K562 (cell line): ENCODE data around the gene CTNS. TPM values are rescaled to one million over a fixed set of nuclear protein-coding genes. Genes with fewer than 3 reads are reported as not detected.

ENCODE experiments used
- DACH1 ChIP-seq: fragments of 450-650 bp; IDR thresholded peaks from 2 replicates; pipeline ENCODE4 v1.6.1; 2018; ENCODE audit not compliant: partially characterized antibody
- EHMT2 ChIP-seq: fragments of 450-650 bp; IDR thresholded peaks from 2 replicates; pipeline ENCODE4 v1.6.1; 2018; ENCODE audit warnings: antibody characterized with exemption
- ESRRB ChIP-seq: fragments of 250-450 bp; sonication (Bioruptor Pico); IDR thresholded peaks from 2 replicates; pipeline ENCODE4 v1.5.0; 2020; ENCODE audit warnings: mild to moderate bottlenecking, moderate library complexity, borderline replicate concordance
- JUN ChIP-seq, 2 experiments: sonication (generic) in 1 of 2; formaldehyde crosslinking in 1 of 2; IDR thresholded peaks; 2 replicates each; pipeline versions ENCODE4 v1.6.1 to v1.8.0; 2012 to 2022; ENCODE audit warnings: borderline replicate concordance in 2 of 2, mild to moderate bottlenecking in 2 of 2, improper control_type of control experiment in 1 of 2, low read depth in 1 of 2, low read length in 1 of 2, missing genetic modification reagents in 1 of 2
- KLF1 ChIP-seq: fragments of 450-650 bp; IDR thresholded peaks from 2 replicates; pipeline ENCODE4 v1.6.1; 2016; ENCODE audit warnings: missing genetic modification characterization, missing compliant biosample characterization
- L3MBTL2 ChIP-seq: fragments of 450-650 bp; IDR thresholded peaks from 2 replicates; pipeline ENCODE4 v1.6.1; 2016; ENCODE audit warnings: mild to moderate bottlenecking, moderate library complexity
- NKRF ChIP-seq: fragments of 450-650 bp; IDR thresholded peaks from 2 replicates; pipeline ENCODE4 v1.6.1; 2016; ENCODE audit warnings: borderline replicate concordance
- NRF1 ChIP-seq, 2 experiments: fragments of 450-650 bp; IDR thresholded peaks in 1 of 2; conservative IDR thresholded peaks in 1 of 2; 2 replicates each; pipeline ENCODE4 v1.6.1; 2014; ENCODE audit warnings: mild to moderate bottlenecking in 2 of 2
- POLR2AphosphoS2 ChIP-seq: IDR thresholded peaks from 2 replicates; pipeline ENCODE4 v1.6.1; 2012; ENCODE audit warnings: low read length, improper control_type of control experiment
- RNF2 ChIP-seq: sonication (generic); IDR thresholded peaks from 2 replicates; pipeline ENCODE4 v1.6.1; 2016
- SIRT6 ChIP-seq: IDR thresholded peaks from one replicate; pipeline ENCODE4 v1.6.1; 2012; ENCODE audit warnings: low read depth, mild to moderate bottlenecking, control low read depth, inconsistent platforms, low read length, moderate library complexity
- U2AF1 ChIP-seq: fragments of 200-400 bp; formaldehyde crosslinking; optimal IDR thresholded peaks from 2 replicates; pipeline ENCODE3; 2017; ENCODE audit warnings: mild to moderate bottlenecking, low read depth, low read length, moderate library complexity
- ZBTB1 ChIP-seq: sonication (generic); formaldehyde crosslinking; IDR thresholded peaks from 2 replicates; pipeline ENCODE4 v1.8.1; 2023; ENCODE audit warnings: missing genetic modification reagents, low read depth, mild to moderate bottlenecking, borderline replicate concordance
- ZBTB33 ChIP-seq: sonication (generic); formaldehyde crosslinking; IDR thresholded peaks from 2 replicates; pipeline ENCODE4 v1.8.1; 2023; ENCODE audit warnings: mild to moderate bottlenecking, missing genetic modification reagents
- ZHX1 ChIP-seq: fragments of 150-350 bp; conservative IDR thresholded peaks from 2 replicates; pipeline ENCODE4 v1.6.1; 2014; ENCODE audit warnings: low read length
- ZNF354B ChIP-seq: fragments of 250-450 bp; sonication (Bioruptor Pico); IDR thresholded peaks from 2 replicates; pipeline ENCODE4 v1.4.0; 2020
- ZNF785 ChIP-seq: fragments of 250-450 bp; sonication (Bioruptor Pico); IDR thresholded peaks from 2 replicates; pipeline ENCODE4 v1.4.0; 2020; ENCODE audit warnings: mild to moderate bottlenecking
- polyA plus RNA-seq, 8 experiments: library from polyadenylated mRNA; depleted of rRNA in 4 of 8; stranded (reverse) in 5 of 8; unstranded in 3 of 8; fragments of >200 nt; fragmentation: Nextera tagmentation in 2 of 8; fragmentation: Illumina TruSeq in 1 of 8; extraction: Ambion mirVana in 2 of 8; extraction: Trizol in 1 of 8; gene quantifications; 2 replicates each; pipeline versions ENCODE4 v1.2.1 to v1.2.3, GENCODE V29; 2011 to 2014; ENCODE audit warnings: inconsistent platforms in 1 of 8, missing spikeins in 1 of 8
- total RNA-seq, 7 experiments: library from RNA; depleted of rRNA in 6 of 7; stranded (reverse); fragments of >200 nt in 6 of 7; fragmentation: Illumina TruSeq in 2 of 7; extraction: Trizol in 2 of 7; gene quantifications; 2 replicates each; pipeline versions ENCODE4 v1.2.1 to v1.2.3, GENCODE V29; 2011 to 2021; ENCODE audit warnings: low replicate concordance in 1 of 7
- TF ChIP-seq, protein P1 (sequence below), 2 experiments: IDR thresholded peaks in 1 of 2; conservative IDR thresholded peaks in 1 of 2; 2 replicates each; pipeline ENCODE4 v1.6.1; 2016; ENCODE audit warnings: low read depth in 2 of 2, mild to moderate bottlenecking in 1 of 2, missing compliant biosample characterization in 1 of 2, missing genetic modification characterization in 1 of 2, moderate library complexity in 1 of 2

CTNS gene
- total and polyA plus RNA-seq, 9 of the 15 experiments (the other 6 are each of a cell fraction or from before 2014, with no cell fraction given): 0.66 to 8.4 (median 4.9) TPM

GRCh38 chr17:3668279-3669084 lies 31.9 kb downstream of the CTNS start, which contains the start of the genes EMC6 and TAX1BP3 (continued):
- TF ChIP-seq ZBTB33 (CRISPR knock-in tag) (no peak), SIRT6 (no peak), NKRF (no peak; the same call in 1 of the 2 replicates), ZNF785 (CRISPR knock-in tag) (no peak), EHMT2 (no peak), NRF1 (conservative IDR thresholded peaks at IDR 0.05 in 1 of 2, IDR thresholded peaks at IDR 0.05 in 1 of 2) (peak; percentile 99), L3MBTL2 (peak; percentile 63), DACH1 (no peak), ZBTB1 (CRISPR knock-in tag) (no peak), ZNF354B (CRISPR knock-in tag) (no peak), JUN (IDR thresholded peaks at IDR 0.05; ENCODE audit: borderline replicate concordance, low read depth, low read length) (no peak), JUN (CRISPR knock-in tag; IDR thresholded peaks at IDR 0.05; ENCODE audit: borderline replicate concordance) (no peak), U2AF1 (no peak), ZHX1 (no peak), RNF2 (no peak), KLF1 (tag) (no peak), POLR2AphosphoS2 (peak; percentile 61; the same call in 1 of the 2 replicates), ESRRB (CRISPR knock-in tag) (no peak)
- TF ChIP-seq, protein P1, sequence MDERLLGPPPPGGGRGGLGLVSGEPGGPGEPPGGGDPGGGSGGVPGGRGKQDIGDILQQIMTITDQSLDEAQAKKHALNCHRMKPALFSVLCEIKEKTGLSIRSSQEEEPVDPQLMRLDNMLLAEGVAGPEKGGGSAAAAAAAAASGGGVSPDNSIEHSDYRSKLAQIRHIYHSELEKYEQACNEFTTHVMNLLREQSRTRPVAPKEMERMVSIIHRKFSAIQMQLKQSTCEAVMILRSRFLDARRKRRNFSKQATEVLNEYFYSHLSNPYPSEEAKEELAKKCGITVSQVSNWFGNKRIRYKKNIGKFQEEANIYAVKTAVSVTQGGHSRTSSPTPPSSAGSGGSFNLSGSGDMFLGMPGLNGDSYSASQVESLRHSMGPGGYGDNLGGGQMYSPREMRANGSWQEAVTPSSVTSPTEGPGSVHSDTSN (CRISPR knock-in tag; IDR thresholded peaks at IDR 0.05; ENCODE audit: low read depth): no peak
- TF ChIP-seq, protein P1 (tag; conservative IDR thresholded peaks at IDR 0.05; ENCODE audit: low read depth): no peak
